ENCODE data around the gene MBOAT7. TPM values are rescaled to one million over a fixed set of nuclear protein-coding genes. Genes with fewer than 3 reads are reported as not detected.

MBOAT7 gene
- total and polyA plus RNA-seq, 2 of the 8 experiments (the other 6 are each of a cell fraction or from before 2014, with no cell fraction given) = 85.5 to 90.9 TPM

DNA sequence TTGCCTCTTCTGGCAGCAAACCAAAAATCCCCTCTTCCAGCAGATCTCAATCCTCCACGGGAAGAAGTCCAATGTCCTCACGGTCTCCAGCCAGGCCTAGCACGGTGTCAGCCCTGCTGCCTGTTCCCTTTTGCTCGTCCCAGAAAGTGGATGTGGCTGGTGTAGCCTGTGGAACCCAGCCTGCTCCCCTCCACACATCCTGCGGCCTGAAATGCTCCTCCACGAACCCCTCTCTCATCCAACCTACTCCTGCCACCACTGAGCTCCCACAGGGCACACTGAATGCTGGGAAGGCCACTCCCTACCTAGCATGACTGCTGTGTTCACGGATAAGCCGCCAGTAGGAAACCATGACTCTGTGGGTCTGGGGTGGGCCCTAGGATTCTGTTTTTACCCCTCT is 3.0 kb downstream of the MBOAT7 start:
- no peak overlapping the region for H4K5ac ChIP-seq (ENCODE audit: insufficient read length, low read depth, low read length)
- no peaks in the 10 kb centered on the region for H3K27me3 ChIP-seq (replicated peaks in 1 of 4; ENCODE audit: control insufficient read depth in 3 of 4, extremely low read depth in 1 of 4, insufficient read depth in 3 of 4, low read length in 3 of 4)
- H3K79me1 ChIP-seq (ENCODE audit: low read depth, low read length) = peaks cover 8% of the 10 kb centered on the region; the same call in 1 of the 2 replicates
- H3K14ac ChIP-seq (ENCODE audit: insufficient read length) = no peak overlapping the region
- no peak for DNase-seq (ENCODE audit: low read depth in 1 of 2, low spot score in 2 of 2)
- WGBS, 2 experiments (ENCODE audit: extremely low coverage in 1 of 2, insufficient coverage in 1 of 2, insufficient read length in 1 of 2, insufficient replicate concordance in 2 of 2, low coverage in 1 of 2, low lambda C conversion rate in 2 of 2, missing lambda C conversion rate in 1 of 2) = 94% methylated on average over 8 of the region's 8 CpGs; no CpG with 5 or more reads in 1 of the 2 experiments
- no peak overlapping the region for H3K4ac ChIP-seq (replicated peaks; ENCODE audit: insufficient read length, low read depth, low read length)
- no peak overlapping the region for H3K23ac ChIP-seq (ENCODE audit: insufficient read length)
- no peak overlapping the region for H2BK120ac ChIP-seq (replicated peaks; ENCODE audit: low read depth, low read length)
- ChIA-PET CTCF (ENCODE audit: partially characterized antibody) (interaction anchor here (0.8 to 1.5 kb wide), 4 partner anchors 9 to 31 kb away, joined by 3 to 7 read pairs (median 4); partner anchors contain the start of gene TMC4), POLR2A (ENCODE audit: partially characterized antibody) (interaction anchor here (2.1 to 28.7 kb wide), 4 partner anchors 12 to 28 kb away, joined by 7 to 909 read pairs (median 33); partner anchors contain the start of genes RPS9 and TMC4)
- H3K56ac ChIP-seq (replicated peaks; ENCODE audit: insufficient read length, low read depth, low read length) = no peak overlapping the region
- H2BK12ac ChIP-seq (ENCODE audit: low read depth, low read length) = no peak overlapping the region
- H3K4me1 ChIP-seq (replicated peaks in 1 of 4; ENCODE audit: control insufficient read depth in 3 of 4, insufficient read depth in 4 of 4, low read length in 3 of 4) = peaks cover 0 to 5% (median 2%) of the 10 kb centered on the region in 4 experiments; a peak in 4 of 7 replicates
- H3K23me2 ChIP-seq (ENCODE audit: low read depth, low read length) = peaks cover 6% of the 10 kb centered on the region
- H3K27ac ChIP-seq (ENCODE audit: low read depth, low read length) = no peak overlapping the region
- no peaks in the 10 kb centered on the region for H3K9me3 ChIP-seq (ENCODE audit: insufficient read depth in 2 of 2, low read depth in 1 of 2, low read length in 1 of 2)
- H4K8ac ChIP-seq (ENCODE audit: extremely low read depth, insufficient read depth, low read length) = no peak overlapping the region
- no peak overlapping the region for H2BK15ac ChIP-seq (ENCODE audit: low read length)
- H2BK5ac ChIP-seq (ENCODE audit: low read depth, low read length) = no peak overlapping the region
- H4K20me1 ChIP-seq (replicated peaks in 1 of 2; ENCODE audit: control insufficient read depth in 1 of 2, insufficient read depth in 2 of 2, low read length in 2 of 2) = peaks cover 0 to 12% of the 10 kb centered on the region in 2 experiments
- peaks cover 3 to 24% of the 10 kb centered on the region in 2 experiments; a peak in 3 of 4 replicates for H3K79me2 ChIP-seq (ENCODE audit: control insufficient read depth in 1 of 2, insufficient read depth in 2 of 2, low read length in 2 of 2)
- H3K4me3 ChIP-seq (ENCODE audit: extremely low read depth in 1 of 4, insufficient read depth in 2 of 4, low read depth in 3 of 4, low read length in 4 of 4) = no peak overlapping the region
- no peak overlapping the region for H3K4me2 ChIP-seq (ENCODE audit: insufficient read depth in 1 of 2, low read depth in 2 of 2, low read length in 2 of 2)
- no peak overlapping the region for H3K18ac ChIP-seq (ENCODE audit: extremely low read depth, low read length)
- FAIRE-seq = no peak
- no peak overlapping the region for H2AK5ac ChIP-seq (ENCODE audit: low read depth, low read length)
- H4K91ac ChIP-seq (replicated peaks; ENCODE audit: insufficient read length, low read length) = no peak overlapping the region
- no peak overlapping the region for H2BK20ac ChIP-seq (ENCODE audit: low read length)
- H2AFZ ChIP-seq (ENCODE audit: low read length) = no peak overlapping the region
- H3K9ac ChIP-seq (replicated peaks in 1 of 4; ENCODE audit: extremely low read depth in 1 of 4, low read depth in 3 of 4, low read length in 3 of 4) = 0 out of 7 replicates have a peak overlapping the region, but pooled peaks of 1 of the 4 experiments have one; percentile 17
- peaks cover 0 to 14% (median 7%) of the 10 kb centered on the region in 4 experiments; a peak in 5 of 8 replicates for H3K36me3 ChIP-seq (ENCODE audit: control insufficient read depth in 2 of 4, insufficient read depth in 4 of 4, low read length in 3 of 4)
- TF ChIP-seq HDAC6 (IDR thresholded peaks at IDR 0.05; ENCODE audit: low read depth, low read length) = no peak
- TF ChIP-seq SIX5 (IDR thresholded peaks at IDR 0.05; ENCODE audit: low read depth, low read length) = no peak
- TF ChIP-seq SAP30 (IDR thresholded peaks at IDR 0.05; ENCODE audit: insufficient read depth, insufficient replicate concordance, low read length) = no peak
- TF ChIP-seq POLR2AphosphoS5 (IDR thresholded peaks at IDR 0.05; ENCODE audit: low read depth, low read length) = no peak
- TF ChIP-seq TAF1 (IDR thresholded peaks at IDR 0.05; ENCODE audit: low read depth, low read length) = no peak
- TF ChIP-seq CREB1 (IDR thresholded peaks at IDR 0.05) = no peak
- no peak for TF ChIP-seq MAX (IDR thresholded peaks at IDR 0.05)
- no peak for TF ChIP-seq TAF7 (optimal IDR thresholded peaks at IDR 0.05; ENCODE audit: borderline replicate concordance, low read depth, low read length)
- no peak for TF ChIP-seq POU5F1 (IDR thresholded peaks at IDR 0.05; ENCODE audit: low read depth, low read length)
- no peak for TF ChIP-seq NRF1 (IDR thresholded peaks at IDR 0.05; ENCODE audit: low read depth, low read length)
- TF ChIP-seq RNF2 (IDR thresholded peaks at IDR 0.05; ENCODE audit: borderline replicate concordance, low read depth, low read length, missing control alignments, poor library complexity, severe bottlenecking) = no peak
- no peak for TF ChIP-seq CEBPB (IDR thresholded peaks at IDR 0.05; ENCODE audit: low read depth, low read length)
- TF ChIP-seq SP2 (IDR thresholded peaks at IDR 0.05; ENCODE audit: low read length) = no peak
- TF ChIP-seq RBBP5 (IDR thresholded peaks at IDR 0.05; ENCODE audit: borderline replicate concordance, low read depth, low read length) = no peak
